DOHH2 (cell line): ENCODE measurements around the gene PLCB4.

Source experiments
- CTCF ChIP-seq: fragments of 200-600 bp; sonication (generic); IDR thresholded peaks from one replicate; pipeline ENCODE4 v1.5.1; 2014; ENCODE audit warnings: antibody characterized with exemption, mild to moderate bottlenecking, low read depth, low read length; ENCODE audit not compliant: poor library complexity, severe bottlenecking
- EZH2phosphoT487 ChIP-seq: fragments of 200-600 bp; sonication (generic); IDR thresholded peaks from 2 replicates; pipeline ENCODE4 v1.6.1; 2017; ENCODE audit warnings: borderline replicate concordance, mild to moderate bottlenecking, antibody characterized with exemption, low read length, moderate library complexity, mixed read lengths

GRCh38 chr20:9482180-9482579, 413.3 kb downstream of the PLCB4 start:
- TF ChIP-seq EZH2phosphoT487 (no peak), CTCF (no peak)
